Bronchial epithelial cell (primary cell): ENCODE results near the gene TMEM255B. TPM values are rescaled to one million over a fixed set of nuclear protein-coding genes. Genes with fewer than 3 reads are reported as not detected.
A peak's percentile ranks its signal among the peaks of the same experiment; 100 is the strongest.

Experiments used
- DNase-seq: peaks from one replicate; pipeline ENCODE4 v3.0.0-alpha.2; 2010; ENCODE audit warnings: low read depth
- FAIRE-seq: peaks from 2 replicates; lab custom pipeline; 2011; peaks lifted over from hg19 to GRCh38; lab: Jason Lieb, UNC
- H3K27me3 ChIP-seq: 2 replicates; pipeline ENCODE4 v1.5.1; 2011; ENCODE audit warnings: low read length; ENCODE audit not compliant: control insufficient read depth, insufficient read depth
- H3K36me3 ChIP-seq: 2 replicates; pipeline ENCODE4 v1.5.1; 2011; ENCODE audit warnings: low read length; ENCODE audit not compliant: control insufficient read depth, insufficient read depth
- H3K4me3 ChIP-seq: 2 replicates; pipeline ENCODE4 v1.5.1; 2011; ENCODE audit warnings: mild to moderate bottlenecking, low read depth, low read length, control low read depth
- total RNA-seq: library from RNA; depleted of rRNA; stranded (reverse); fragments of >200 nt; gene quantifications from 2 replicates; pipeline ENCODE4 v1.2.1, GENCODE V29; 2014
- TF ChIP-seq, protein P1 (sequence below): IDR thresholded peaks from 2 replicates; pipeline ENCODE4 v1.5.1; 2011; ENCODE audit warnings: mild to moderate bottlenecking, moderate library complexity, low read length, control low read depth, inconsistent platforms; ENCODE audit not compliant: insufficient read depth, severe bottlenecking

Gene TMEM255B
- total RNA-seq, 1 donor from 2014 or later, result 5.3 TPM

DNA sequence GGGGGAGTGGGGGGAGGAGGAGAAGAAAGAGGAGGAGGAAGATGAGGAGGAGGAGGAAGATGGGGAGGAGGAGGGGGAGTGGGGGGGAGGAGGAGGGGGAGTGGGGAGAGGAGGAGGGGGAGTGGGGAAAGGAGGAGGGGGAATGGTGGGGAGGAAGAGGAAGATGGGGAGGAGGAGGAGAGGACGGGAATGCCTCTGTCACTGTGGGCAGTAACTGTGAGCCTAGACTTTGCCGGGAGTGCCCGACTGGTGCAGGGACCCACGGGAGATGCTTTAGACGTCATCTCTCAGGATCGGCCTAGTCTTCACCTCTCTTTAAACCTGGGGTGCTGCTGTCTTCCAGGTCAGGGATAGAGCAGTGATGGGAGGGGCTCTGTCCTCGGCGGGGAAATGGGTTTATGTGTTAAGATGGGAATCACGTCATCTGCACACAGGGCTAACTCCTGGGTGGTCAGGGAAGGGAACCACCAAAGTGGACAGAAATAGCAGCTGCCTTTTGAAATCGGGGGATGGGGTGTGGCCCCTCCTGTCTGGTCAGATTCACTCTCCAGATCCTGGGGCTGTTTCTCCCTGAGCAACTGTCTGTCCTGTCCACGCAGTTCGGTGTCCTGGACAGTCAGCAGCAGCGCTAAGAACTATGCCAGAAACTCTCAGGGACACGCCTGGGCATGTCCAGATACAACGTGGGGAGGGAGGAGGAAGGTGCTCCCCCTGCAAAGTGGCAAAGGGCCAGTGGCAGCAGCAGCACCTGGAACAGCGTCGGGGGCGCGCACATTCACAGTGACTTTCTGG lies 77.9 kb downstream of the TMEM255B start:
- TF ChIP-seq, protein P1, sequence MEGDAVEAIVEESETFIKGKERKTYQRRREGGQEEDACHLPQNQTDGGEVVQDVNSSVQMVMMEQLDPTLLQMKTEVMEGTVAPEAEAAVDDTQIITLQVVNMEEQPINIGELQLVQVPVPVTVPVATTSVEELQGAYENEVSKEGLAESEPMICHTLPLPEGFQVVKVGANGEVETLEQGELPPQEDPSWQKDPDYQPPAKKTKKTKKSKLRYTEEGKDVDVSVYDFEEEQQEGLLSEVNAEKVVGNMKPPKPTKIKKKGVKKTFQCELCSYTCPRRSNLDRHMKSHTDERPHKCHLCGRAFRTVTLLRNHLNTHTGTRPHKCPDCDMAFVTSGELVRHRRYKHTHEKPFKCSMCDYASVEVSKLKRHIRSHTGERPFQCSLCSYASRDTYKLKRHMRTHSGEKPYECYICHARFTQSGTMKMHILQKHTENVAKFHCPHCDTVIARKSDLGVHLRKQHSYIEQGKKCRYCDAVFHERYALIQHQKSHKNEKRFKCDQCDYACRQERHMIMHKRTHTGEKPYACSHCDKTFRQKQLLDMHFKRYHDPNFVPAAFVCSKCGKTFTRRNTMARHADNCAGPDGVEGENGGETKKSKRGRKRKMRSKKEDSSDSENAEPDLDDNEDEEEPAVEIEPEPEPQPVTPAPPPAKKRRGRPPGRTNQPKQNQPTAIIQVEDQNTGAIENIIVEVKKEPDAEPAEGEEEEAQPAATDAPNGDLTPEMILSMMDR, result no peak
- FAIRE-seq (peak; percentile 28), DNase-seq (peak; percentile 91)
- peaks cover 7% of the 10 kb centered on the region for H3K36me3 ChIP-seq
- no peak overlapping the region for H3K4me3 ChIP-seq
- no peaks in the 10 kb centered on the region for H3K27me3 ChIP-seq

GRCh38 chr13:113837560-113838355 lies 78.7 kb downstream of the TMEM255B start:
- DNase-seq, result peak; percentile 96
- peak; percentile 47 for FAIRE-seq
- Histone ChIP-seq H3K4me3 (peak overlapping the region; percentile 34), H3K27me3 (no peaks in the 10 kb centered on the region), H3K36me3 (peaks cover 7% of the 10 kb centered on the region)
- TF ChIP-seq, protein P1, result no peak

DNA sequence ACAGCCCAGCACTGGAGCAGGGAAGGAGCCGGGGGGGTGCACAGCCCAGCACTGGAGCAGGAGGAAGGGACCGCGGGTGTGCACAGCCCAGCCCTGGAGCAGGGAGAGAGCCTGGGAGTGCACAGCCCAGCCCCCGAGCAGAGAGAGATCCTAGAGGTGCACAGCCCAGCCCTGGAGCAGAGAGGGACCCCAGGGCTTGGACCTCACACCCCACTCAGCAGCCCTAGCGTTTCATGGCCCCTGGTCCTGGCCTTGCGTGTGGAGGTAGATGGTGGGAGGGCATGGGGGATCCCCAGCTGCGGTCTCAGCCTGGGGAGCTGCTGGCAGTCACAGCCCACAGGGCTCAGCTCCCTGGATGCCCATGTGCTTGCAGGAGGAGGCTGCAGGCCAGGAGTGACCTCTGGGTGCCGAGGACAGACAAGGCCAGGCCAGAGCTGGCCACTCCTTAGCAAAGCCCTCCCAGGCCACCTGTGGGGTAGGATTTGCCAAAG lies 79.7 kb downstream of the TMEM255B start:
- peaks cover 9% of the 10 kb centered on the region for H3K36me3 ChIP-seq
- FAIRE-seq (no peak), DNase-seq (no peak)
- TF ChIP-seq, protein P1, result no peak
- no peaks in the 10 kb centered on the region for H3K27me3 ChIP-seq
- peak overlapping the region; percentile 34 for H3K4me3 ChIP-seq

DNA sequence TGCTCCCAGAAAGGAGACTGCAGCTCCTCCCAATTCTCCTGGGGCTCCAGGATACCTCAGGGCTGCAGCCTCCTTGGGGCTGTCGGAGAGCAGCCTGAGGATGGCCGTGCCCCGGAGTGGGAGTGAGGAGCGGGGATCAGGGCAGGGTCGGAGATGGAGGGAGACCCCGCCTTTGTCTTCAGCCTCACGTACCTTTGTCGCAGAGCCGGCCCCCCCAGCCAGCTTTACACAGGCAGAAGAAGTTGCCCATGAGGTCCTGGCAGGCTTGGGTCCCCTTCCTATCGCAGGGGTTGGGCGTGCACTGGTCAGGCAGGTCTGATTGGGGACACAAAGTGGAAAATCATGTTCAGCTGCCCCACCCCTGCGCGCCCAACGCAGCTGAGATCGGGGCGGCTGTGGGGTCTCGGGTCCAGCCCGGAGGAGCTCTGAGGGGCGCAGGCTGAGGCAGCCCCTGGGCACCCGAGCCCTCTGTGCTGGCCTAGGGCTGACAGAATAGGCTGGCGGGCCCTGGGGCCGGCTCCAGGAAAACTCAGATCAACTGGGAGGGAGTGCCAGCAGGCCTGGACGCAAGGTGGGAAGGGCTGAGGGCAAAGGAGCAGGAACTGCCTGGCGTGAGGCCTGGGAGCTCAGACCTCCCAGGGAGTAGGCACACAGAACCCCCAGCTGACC lies 80.6 kb downstream of the TMEM255B start:
- peak overlapping the region; percentile 6 for H3K4me3 ChIP-seq
- TF ChIP-seq, protein P1, result no peak
- no peaks in the 10 kb centered on the region for H3K27me3 ChIP-seq
- no peak for DNase-seq
- no peak for FAIRE-seq
- H3K36me3 ChIP-seq, result peaks cover 11% of the 10 kb centered on the region

DNA sequence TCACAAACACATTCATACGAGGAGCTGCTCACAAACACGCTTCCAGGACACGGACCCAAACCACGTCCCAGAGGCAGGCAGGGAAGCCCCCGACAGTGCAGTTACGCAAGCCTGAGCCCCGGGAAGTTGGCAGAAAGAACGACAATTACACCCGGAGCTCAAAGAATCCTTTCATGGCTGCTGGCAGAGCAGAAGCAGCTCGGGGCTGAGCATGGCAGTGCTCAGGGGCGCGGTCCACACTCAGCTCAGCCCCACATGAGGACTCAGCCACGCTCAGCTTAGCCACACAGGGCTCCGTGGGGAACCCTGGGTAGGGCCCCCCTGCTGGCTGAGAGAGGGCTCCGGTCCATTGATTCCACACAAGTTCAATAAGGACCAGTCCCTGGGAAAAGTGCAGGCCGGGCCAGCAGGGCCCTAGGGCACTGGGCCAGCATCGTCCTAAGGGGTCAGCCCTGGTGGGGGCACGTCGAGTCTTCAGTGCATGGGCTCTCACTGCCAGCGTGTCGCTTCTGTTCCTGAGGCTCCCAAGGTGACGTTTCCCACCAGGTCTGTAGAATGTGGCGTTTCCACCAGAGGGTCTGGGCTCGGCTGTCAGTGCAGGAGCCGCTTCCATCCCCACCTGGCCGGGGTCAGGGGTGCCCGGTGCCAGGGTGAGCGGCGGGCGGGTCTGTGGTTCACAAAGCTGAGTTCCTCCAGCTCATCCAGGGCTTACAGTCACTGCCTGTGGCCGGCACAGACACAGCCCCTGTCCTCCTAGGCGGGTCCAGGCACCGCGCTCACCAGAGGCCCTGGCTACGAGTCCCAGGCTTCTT lies 81.7 kb downstream of the TMEM255B start:
- peaks cover 11% of the 10 kb centered on the region for H3K36me3 ChIP-seq
- H3K27me3 ChIP-seq, result no peaks in the 10 kb centered on the region
- FAIRE-seq (no peak), DNase-seq (no peak)
- no peak overlapping the region for H3K4me3 ChIP-seq
- TF ChIP-seq, protein P1, result no peak
